A673 (cell line): Measurements from ENCODE around the gene RRP1B.

Experiments used
- CTCF ChIP-seq: fragments of 300-800, 200-600 bp; sonication (generic); conservative IDR thresholded peaks from 2 replicates; pipeline ENCODE4 v1.5.1; 2017; ENCODE audit warnings: low read depth, mild to moderate bottlenecking, antibody characterized with exemption, low read length, moderate library complexity, mixed read lengths
- EZH2 ChIP-seq: fragments of 200-600 bp; sonication (generic); IDR thresholded peaks from 2 replicates; pipeline ENCODE4 v1.6.1; 2017; ENCODE audit warnings: borderline replicate concordance, low read depth, mild to moderate bottlenecking, mixed read lengths, antibody characterized with exemption, low read length; ENCODE audit not compliant: poor library complexity, severe bottlenecking

GRCh38 chr21:43679951-43680350, 20.6 kb downstream of the RRP1B start:
- TF ChIP-seq CTCF (no peak), EZH2 (no peak)
